Gastroesophageal sphincter (tissue), 3 donors: ENCODE measurements around the gene RGS2.

Experiments
- EP300 ChIP-seq: sonication (generic); formaldehyde crosslinking; IDR thresholded peaks from one replicate; pipeline ENCODE4 v1.6.1; 2017; ENCODE audit warnings: antibody characterized with exemption, mild to moderate bottlenecking
- POLR2A ChIP-seq, 2 donors: fragments of 450-650 bp; IDR thresholded peaks; one replicate each; pipeline ENCODE4 v1.6.1; 2017; ENCODE audit warnings: antibody characterized with exemption in 2 of 2, mild to moderate bottlenecking in 2 of 2, moderate library complexity in 1 of 2
- TF ChIP-seq, protein P1 (sequence below), 4 experiments: fragments of 200-600 bp in 2 of 4; fragments of 450-650 bp in 2 of 4; sonication (generic) in 1 of 4; IDR thresholded peaks; one replicate each; pipeline ENCODE4 v1.5.1; 2017 to 2019; ENCODE audit warnings: antibody characterized with exemption in 4 of 4, mild to moderate bottlenecking in 2 of 4, moderate library complexity in 2 of 4

DNA sequence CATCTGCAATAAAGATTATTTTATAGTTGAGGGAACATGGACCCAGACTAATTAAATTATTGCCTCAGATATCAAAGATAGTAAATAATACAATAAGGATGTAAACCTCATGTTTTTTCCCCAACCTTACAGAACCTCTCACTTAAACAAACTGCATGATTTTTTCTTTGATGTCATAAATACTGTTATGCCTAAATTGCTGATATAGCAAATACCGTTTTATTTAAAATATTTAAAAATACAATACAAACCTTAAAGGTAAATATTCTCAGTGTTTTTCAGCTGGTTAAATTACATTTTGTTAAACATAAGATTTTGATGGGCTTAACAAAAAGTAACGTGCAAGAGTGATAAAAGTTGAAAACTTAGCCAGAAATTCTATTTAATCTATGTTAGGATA is 24.4 kb upstream of the RGS2 start:
- TF ChIP-seq, protein P1, sequence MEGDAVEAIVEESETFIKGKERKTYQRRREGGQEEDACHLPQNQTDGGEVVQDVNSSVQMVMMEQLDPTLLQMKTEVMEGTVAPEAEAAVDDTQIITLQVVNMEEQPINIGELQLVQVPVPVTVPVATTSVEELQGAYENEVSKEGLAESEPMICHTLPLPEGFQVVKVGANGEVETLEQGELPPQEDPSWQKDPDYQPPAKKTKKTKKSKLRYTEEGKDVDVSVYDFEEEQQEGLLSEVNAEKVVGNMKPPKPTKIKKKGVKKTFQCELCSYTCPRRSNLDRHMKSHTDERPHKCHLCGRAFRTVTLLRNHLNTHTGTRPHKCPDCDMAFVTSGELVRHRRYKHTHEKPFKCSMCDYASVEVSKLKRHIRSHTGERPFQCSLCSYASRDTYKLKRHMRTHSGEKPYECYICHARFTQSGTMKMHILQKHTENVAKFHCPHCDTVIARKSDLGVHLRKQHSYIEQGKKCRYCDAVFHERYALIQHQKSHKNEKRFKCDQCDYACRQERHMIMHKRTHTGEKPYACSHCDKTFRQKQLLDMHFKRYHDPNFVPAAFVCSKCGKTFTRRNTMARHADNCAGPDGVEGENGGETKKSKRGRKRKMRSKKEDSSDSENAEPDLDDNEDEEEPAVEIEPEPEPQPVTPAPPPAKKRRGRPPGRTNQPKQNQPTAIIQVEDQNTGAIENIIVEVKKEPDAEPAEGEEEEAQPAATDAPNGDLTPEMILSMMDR (IDR thresholded peaks at IDR 0.05) = no peak
- TF ChIP-seq EP300 = no peak
- no peak for TF ChIP-seq POLR2A (IDR thresholded peaks at IDR 0.05)
